AML-193 (cell line): Measurements from ENCODE around the gene RBM17.
A peak's percentile ranks its signal among the peaks of the same experiment; 100 is the strongest.
"Not testable (repeated sequence)": the region's sequence is repeated elsewhere in the genome, so short reads cannot be mapped to it uniquely, and the experiment has no call there.

ENCODE experiments used
- DNase-seq, 2 experiments: peaks; one replicate each; lab custom pipeline; 2025; lab: John Stamatoyannopoulos, UW

The RBM17 gene

DNA sequence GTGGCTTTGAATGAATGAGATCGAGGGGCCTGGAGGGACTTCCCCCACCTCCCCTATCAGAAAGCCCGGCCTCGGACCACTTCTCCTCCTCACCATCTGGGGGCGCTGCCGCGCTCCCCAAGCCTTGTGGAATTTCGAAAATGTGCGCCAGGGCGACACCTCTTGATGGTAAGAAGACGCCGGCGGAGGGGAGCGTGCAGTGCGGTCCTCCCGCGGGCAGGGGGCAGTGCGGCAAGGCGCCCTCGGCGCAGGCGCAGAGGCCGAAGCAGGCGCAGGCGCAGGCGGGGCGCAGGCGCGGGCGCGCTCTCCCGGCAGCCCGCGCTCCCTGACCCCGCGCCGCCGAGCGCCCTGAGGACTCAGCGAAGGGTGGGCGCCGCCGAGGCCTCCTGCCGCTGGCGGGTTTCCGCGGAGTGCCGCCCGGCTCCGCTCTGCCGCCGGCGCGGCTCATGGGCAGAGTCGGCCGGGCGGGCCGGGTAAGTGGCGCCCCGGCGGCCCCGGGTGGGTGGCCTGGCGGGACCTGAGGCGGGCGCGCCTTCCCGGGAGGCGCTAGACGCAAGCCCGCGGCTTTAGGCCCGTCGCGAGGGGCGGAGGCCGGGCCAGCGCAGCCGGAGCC lies at the start of gene RBM17:
Gene RBM17 (plus strand): TSS at position 314 of the 613 bp plus-strand sequence. CDS start 8,032 bp downstream, outside the sequence.
- DNase-seq: peak; percentile 85 to 86

DNA sequence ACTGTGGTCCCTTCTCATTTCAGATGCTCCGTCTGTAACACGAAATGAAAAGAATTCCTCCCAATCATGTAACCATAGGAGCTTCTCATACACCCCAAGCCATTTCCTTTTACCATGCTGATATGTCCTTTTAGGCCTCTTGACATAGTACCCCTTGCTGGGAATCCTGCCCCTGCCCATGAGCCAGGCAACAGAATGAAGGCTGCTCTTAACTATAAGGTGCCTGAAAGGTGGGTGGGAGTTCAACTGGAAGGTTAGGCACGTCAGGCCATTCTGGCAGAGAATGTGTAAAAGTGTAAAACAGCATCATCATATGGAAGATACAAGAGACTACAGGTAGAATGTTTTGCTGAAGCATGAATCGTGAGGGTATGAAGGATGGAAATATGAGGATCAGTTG lies 49.1 kb upstream of the RBM17 start:
- DNase-seq: no peak

DNA sequence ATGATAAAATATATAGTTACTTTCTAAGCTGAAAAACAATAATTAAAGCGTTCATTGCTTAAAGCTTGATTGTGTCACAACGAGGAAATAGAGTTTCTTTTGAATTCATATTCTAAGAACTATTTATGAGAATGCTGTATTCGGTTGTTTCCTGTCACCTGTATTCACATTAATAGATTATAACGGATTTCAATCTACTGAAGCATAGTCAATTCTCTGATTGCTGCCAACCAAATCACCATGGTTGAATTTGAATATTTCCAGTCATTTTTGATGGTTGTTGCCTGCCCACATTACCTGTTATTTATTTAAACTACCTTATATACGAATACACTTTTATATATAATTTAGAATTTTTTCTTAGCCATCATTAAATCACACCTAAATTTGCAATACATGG lies 48.6 kb upstream of the RBM17 start:
- no peak for DNase-seq

- DNase-seq: not testable (repeated sequence)
Observed at GRCh38 chr10:6043377-6043776, 45.5 kb upstream of the RBM17 start.

DNA sequence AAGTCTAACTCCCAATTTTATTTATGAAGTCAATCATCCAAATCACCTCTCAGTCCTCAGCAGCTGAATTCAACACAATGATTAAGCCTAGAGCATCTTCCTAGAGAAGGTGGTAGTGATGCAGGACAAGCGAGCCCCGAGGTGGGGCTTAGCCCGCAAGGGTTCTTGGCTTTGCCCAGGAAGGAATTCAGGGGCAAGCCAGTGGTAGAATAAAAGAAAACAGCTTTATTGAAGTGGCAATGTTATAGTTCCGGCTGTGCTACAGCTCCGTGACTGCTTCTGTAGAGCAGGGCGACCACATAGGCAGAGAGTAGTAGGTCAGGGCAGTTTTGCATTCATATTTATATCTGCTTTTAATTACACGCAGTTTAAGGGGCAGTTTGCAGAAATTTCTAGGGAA lies 44.8 kb upstream of the RBM17 start:
- DNase-seq: no peak

- DNase-seq: no peak
Observed at GRCh38 chr10:6044751-6045313, 44.0 kb upstream of the RBM17 start.

- DNase-seq: peak in 1 of 2 experiments; percentile 13
Observed at GRCh38 chr10:6045314-6045848, 43.5 kb upstream of the RBM17 start.

DNA sequence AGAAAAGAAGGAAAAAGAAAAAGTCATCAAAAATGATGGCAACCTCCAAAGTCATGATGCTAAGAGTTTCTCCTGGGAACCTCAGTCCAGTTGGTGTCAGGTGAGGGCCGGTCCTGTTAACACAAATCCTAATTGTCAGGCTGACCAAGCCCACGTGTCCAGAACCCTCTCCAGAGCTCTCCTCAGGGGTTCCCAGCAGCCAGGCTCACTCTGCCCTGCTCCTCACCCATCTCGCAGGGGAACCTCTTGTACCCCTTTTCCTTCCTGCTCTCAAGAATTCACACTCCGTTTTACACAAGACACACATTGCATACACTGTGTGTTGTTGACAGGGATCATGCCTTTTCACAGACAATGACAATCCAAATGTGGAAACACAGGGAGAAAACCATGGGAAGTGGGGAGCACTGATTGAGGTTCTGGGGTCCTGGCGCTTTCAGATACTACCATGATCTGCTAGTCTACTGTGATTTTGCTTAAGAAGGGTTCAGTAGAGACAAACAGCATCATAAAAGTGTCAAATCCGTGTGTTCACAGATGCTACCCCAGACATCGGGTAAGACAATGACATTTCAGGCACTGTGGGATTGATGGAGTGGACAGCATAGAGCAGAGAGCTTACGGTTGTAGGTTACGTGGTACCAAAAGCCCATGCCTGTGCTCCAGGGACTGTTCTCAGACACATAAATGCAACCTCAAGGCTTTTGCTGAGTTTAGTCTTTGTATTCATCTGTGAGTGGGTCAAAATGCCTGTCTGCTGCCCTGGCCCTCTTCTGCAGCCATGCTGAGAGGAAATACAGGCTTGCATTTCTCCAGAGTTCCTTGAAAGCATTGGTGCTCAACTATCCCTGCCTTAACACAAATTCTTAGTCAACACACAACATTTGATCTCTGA lies 42.7 kb upstream of the RBM17 start:
- no peak for DNase-seq

GRCh38 chr10:6046773-6047611 lies 41.8 kb upstream of the RBM17 start:
- no peak for DNase-seq

GRCh38 chr10:6047847-6048246 lies 41.0 kb upstream of the RBM17 start:
- no peak for DNase-seq

GRCh38 chr10:6048281-6049030 lies 40.4 kb upstream of the RBM17 start:
- DNase-seq: no peak

- DNase-seq: no peak
Observed at GRCh38 chr10:6049031-6049400, 39.8 kb upstream of the RBM17 start.

DNA sequence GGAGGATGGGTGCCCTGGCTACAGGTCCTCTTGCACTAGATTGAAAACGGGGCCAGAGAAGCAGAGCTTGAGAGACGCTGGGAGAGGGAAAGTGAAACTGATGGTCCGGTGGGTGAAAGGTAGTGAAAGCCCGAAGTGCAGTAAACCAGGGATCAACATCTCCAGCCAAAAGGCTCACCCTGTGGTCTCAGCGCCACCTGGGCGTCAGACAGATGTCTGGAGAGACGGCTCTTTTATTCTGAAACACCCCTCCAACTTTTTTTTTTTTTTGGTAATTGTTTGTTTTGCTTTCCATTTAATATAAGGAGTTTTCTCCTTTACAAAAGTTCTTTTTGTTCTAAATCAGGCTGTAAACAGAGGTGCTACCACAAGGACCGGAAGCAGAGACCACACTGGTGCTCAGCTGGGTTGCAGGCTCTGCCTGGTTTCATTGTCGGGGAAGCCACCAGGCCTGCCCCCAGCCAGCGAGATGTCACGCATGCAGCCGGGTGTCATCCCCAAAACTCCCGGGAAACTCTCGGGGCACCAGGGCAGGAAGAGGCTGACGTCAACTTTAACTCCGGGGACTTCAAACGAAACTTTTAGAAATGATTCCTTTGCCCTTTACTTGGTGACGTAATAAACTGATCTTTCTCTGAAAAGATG lies 37.9 kb upstream of the RBM17 start:
- peak; percentile 39 to 40 for DNase-seq

- no peak for DNase-seq
Observed at GRCh38 chr10:6052247-6053221, 36.3 kb upstream of the RBM17 start.

DNA sequence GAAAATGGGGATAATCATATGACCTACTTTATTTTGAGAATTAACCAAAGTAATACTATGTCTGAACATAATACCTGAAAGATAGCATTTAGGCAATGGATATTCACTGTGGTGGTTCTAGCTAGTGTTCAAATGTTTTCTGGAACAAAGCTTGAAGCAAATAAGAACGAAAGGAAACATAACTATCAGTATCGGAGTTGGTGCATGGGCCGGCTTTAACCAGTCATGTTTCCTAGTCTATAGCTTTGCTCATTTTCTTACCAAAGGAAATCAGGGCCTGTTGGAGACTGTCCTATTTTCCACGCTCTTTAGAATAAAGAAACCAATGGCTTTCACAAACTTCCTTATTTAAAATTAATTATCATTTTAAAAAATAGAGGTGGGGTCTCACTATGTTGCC lies 35.5 kb upstream of the RBM17 start:
- DNase-seq: no peak

- peak; percentile 59 to 66 for DNase-seq
Observed at GRCh38 chr10:6053816-6054631, 34.8 kb upstream of the RBM17 start.

DNA sequence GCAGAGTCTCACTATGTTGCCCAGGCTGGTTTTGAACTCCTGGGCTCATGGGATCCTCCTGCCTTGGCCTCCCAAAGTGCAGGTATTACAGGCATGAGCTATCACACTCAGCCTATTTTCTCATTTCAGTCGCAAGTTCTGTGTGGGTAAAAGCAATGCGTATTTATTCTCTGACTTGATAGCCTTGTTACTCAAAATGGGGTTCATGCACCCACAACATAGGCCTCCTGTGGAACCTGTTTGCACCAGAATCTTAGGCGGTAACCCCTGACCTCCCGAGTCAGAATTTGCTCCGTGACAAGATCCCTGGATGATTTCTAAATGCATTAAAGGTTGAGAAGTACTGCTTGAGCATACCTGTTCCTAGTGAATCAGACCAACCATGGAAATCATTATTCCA lies 34.0 kb upstream of the RBM17 start:
- DNase-seq: no peak

DNA sequence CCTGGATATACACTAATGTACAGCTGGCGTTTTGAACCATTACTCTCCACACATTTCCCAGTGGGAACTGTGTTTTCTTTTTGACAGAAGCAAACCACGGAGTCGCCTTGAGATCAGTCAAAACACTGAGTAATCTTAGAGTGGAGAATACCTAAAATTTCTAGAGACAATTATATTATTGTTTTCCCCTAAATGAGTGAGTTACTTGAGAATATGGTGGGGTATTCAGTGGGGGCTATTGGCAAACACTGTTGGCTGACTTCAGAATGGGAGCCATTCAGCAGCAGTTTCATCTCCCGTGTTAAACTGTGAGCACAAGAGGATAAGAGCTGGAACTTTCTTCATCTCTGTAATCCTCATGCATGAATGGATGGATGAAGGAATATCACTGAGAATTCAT lies 32.9 kb upstream of the RBM17 start:
- DNase-seq: no peak
